ENCODE data around the gene ST3GAL3.

ST3GAL3 gene

GRCh38 chr1:43908226-43908625 is 200.9 kb downstream of the ST3GAL3 start:
- Histone ChIP-seq H3K4me1 (ENCODE audit: insufficient read depth, low read length) (no peaks in the 10 kb centered on the region), H3K79me2 (ENCODE audit: insufficient read depth, low read length) (no peaks in the 10 kb centered on the region), H3K27me3 (ENCODE audit: insufficient read depth, low read length, poor library complexity) (no peaks in the 10 kb centered on the region), H3K4me3 (ENCODE audit: low read depth in 1 of 2, low read length in 2 of 2) (no peak overlapping the region), H2AFZ (ENCODE audit: low read depth, low read length) (no peak overlapping the region), H3K9me3 (ENCODE audit: insufficient read depth, low read length, severe bottlenecking) (no peaks in the 10 kb centered on the region), H4K20me1 (ENCODE audit: insufficient read depth, low read length) (0 out of 2 replicates have a peak, but pooled peaks cover 1% of the 10 kb centered on the region), H3K27ac (ENCODE audit: low read length) (no peak overlapping the region), H3K4me2 (ENCODE audit: insufficient read depth, low read length) (no peak overlapping the region), H3K36me3 (ENCODE audit: insufficient read depth, low read length) (0 out of 2 replicates have a peak, but pooled peaks cover 5% of the 10 kb centered on the region), H3K9ac (ENCODE audit: low read depth, low read length) (no peak overlapping the region)
- TF ChIP-seq EZH2 (IDR thresholded peaks at IDR 0.05; ENCODE audit: borderline replicate concordance, low read depth, low read length, severe bottlenecking) (no peak), CTCF (IDR thresholded peaks at IDR 0.05; ENCODE audit: borderline replicate concordance, extremely low read depth, low read length, poor library complexity, severe bottlenecking) (no peak)
- DNase-seq = no peak
- ATAC-seq (ENCODE audit: insufficient read depth, low read depth) = no peak

- Histone ChIP-seq H3K4me3 (ENCODE audit: low read depth in 1 of 2, low read length in 2 of 2) (no peak overlapping the region), H3K36me3 (ENCODE audit: insufficient read depth, low read length) (0 out of 2 replicates have a peak, but pooled peaks cover 5% of the 10 kb centered on the region), H4K20me1 (ENCODE audit: insufficient read depth, low read length) (no peaks in the 10 kb centered on the region), H3K4me1 (ENCODE audit: insufficient read depth, low read length) (no peaks in the 10 kb centered on the region), H2AFZ (ENCODE audit: low read depth, low read length) (no peak overlapping the region), H3K9ac (ENCODE audit: low read depth, low read length) (no peak overlapping the region), H3K79me2 (ENCODE audit: insufficient read depth, low read length) (no peaks in the 10 kb centered on the region), H3K27ac (ENCODE audit: low read length) (no peak overlapping the region), H3K9me3 (ENCODE audit: insufficient read depth, low read length, severe bottlenecking) (no peaks in the 10 kb centered on the region), H3K27me3 (ENCODE audit: insufficient read depth, low read length, poor library complexity) (no peaks in the 10 kb centered on the region), H3K4me2 (ENCODE audit: insufficient read depth, low read length) (no peak overlapping the region)
- ATAC-seq (ENCODE audit: insufficient read depth, low read depth) = no peak
- no peak for DNase-seq
- TF ChIP-seq EZH2 (IDR thresholded peaks at IDR 0.05; ENCODE audit: borderline replicate concordance, low read depth, low read length, severe bottlenecking) = no peak
- TF ChIP-seq CTCF (IDR thresholded peaks at IDR 0.05; ENCODE audit: borderline replicate concordance, extremely low read depth, low read length, poor library complexity, severe bottlenecking) = peak; percentile 6
Measured at GRCh38 chr1:43908858-43909257, 201.5 kb downstream of the ST3GAL3 start.

GRCh38 chr1:43910343-43910742 is 203.0 kb downstream of the ST3GAL3 start:
- Histone ChIP-seq H3K4me1 (ENCODE audit: insufficient read depth, low read length) (no peaks in the 10 kb centered on the region), H2AFZ (ENCODE audit: low read depth, low read length) (no peak overlapping the region), H3K4me3 (ENCODE audit: low read depth in 1 of 2, low read length in 2 of 2) (no peak overlapping the region), H3K9ac (ENCODE audit: low read depth, low read length) (no peak overlapping the region), H3K9me3 (ENCODE audit: insufficient read depth, low read length, severe bottlenecking) (no peaks in the 10 kb centered on the region), H3K4me2 (ENCODE audit: insufficient read depth, low read length) (no peak overlapping the region), H3K27me3 (ENCODE audit: insufficient read depth, low read length, poor library complexity) (no peaks in the 10 kb centered on the region), H4K20me1 (ENCODE audit: insufficient read depth, low read length) (no peaks in the 10 kb centered on the region), H3K27ac (ENCODE audit: low read length) (no peak overlapping the region), H3K79me2 (ENCODE audit: insufficient read depth, low read length) (no peaks in the 10 kb centered on the region), H3K36me3 (ENCODE audit: insufficient read depth, low read length) (0 out of 2 replicates have a peak, but pooled peaks cover 5% of the 10 kb centered on the region)
- DNase-seq (no peak), ATAC-seq (ENCODE audit: insufficient read depth, low read depth) (no peak)
- TF ChIP-seq EZH2 (IDR thresholded peaks at IDR 0.05; ENCODE audit: borderline replicate concordance, low read depth, low read length, severe bottlenecking) = no peak
- TF ChIP-seq CTCF (IDR thresholded peaks at IDR 0.05; ENCODE audit: borderline replicate concordance, extremely low read depth, low read length, poor library complexity, severe bottlenecking) = peak; percentile 13

- 0 out of 2 replicates have a peak, but pooled peaks cover 5% of the 10 kb centered on the region for H3K36me3 ChIP-seq (ENCODE audit: insufficient read depth, low read length)
- no peak overlapping the region for H3K4me3 ChIP-seq (ENCODE audit: low read depth in 1 of 2, low read length in 2 of 2)
- H3K4me2 ChIP-seq (ENCODE audit: insufficient read depth, low read length) = no peak overlapping the region
- no peaks in the 10 kb centered on the region for H3K27me3 ChIP-seq (ENCODE audit: insufficient read depth, low read length, poor library complexity)
- H3K4me1 ChIP-seq (ENCODE audit: insufficient read depth, low read length) = no peaks in the 10 kb centered on the region
- H3K9ac ChIP-seq (ENCODE audit: low read depth, low read length) = no peak overlapping the region
- H3K79me2 ChIP-seq (ENCODE audit: insufficient read depth, low read length) = no peaks in the 10 kb centered on the region
- no peak overlapping the region for H2AFZ ChIP-seq (ENCODE audit: low read depth, low read length)
- no peaks in the 10 kb centered on the region for H4K20me1 ChIP-seq (ENCODE audit: insufficient read depth, low read length)
- no peaks in the 10 kb centered on the region for H3K9me3 ChIP-seq (ENCODE audit: insufficient read depth, low read length, severe bottlenecking)
- DNase-seq (no peak), ATAC-seq (ENCODE audit: insufficient read depth, low read depth) (no peak)
- H3K27ac ChIP-seq (ENCODE audit: low read length) = no peak overlapping the region
- no peak for TF ChIP-seq EZH2 (IDR thresholded peaks at IDR 0.05; ENCODE audit: borderline replicate concordance, low read depth, low read length, severe bottlenecking)
- TF ChIP-seq CTCF (IDR thresholded peaks at IDR 0.05; ENCODE audit: borderline replicate concordance, extremely low read depth, low read length, poor library complexity, severe bottlenecking) = no peak
Measured at GRCh38 chr1:43912607-43913006, 205.3 kb downstream of the ST3GAL3 start.

All from DND-41 (cell line).